Activated CD8-positive, alpha-beta memory T cell treated with anti-CD3 and anti-CD28 coated beads for 4 hours (primary cell): Measurements from ENCODE around the gene PSENEN.
A peak's percentile ranks its signal among the peaks of the same experiment; 100 is the strongest.
"Not testable (repeated sequence)": the region's sequence is repeated elsewhere in the genome, so short reads cannot be mapped to it uniquely, and the experiment has no call there.

Experiments
- DNase-seq, 2 donors: peaks; one replicate each; pipeline ENCODE4 v3.0.0-alpha.2; 2020; ENCODE audit warnings: low read depth in 2 of 2

PSENEN gene

DNA sequence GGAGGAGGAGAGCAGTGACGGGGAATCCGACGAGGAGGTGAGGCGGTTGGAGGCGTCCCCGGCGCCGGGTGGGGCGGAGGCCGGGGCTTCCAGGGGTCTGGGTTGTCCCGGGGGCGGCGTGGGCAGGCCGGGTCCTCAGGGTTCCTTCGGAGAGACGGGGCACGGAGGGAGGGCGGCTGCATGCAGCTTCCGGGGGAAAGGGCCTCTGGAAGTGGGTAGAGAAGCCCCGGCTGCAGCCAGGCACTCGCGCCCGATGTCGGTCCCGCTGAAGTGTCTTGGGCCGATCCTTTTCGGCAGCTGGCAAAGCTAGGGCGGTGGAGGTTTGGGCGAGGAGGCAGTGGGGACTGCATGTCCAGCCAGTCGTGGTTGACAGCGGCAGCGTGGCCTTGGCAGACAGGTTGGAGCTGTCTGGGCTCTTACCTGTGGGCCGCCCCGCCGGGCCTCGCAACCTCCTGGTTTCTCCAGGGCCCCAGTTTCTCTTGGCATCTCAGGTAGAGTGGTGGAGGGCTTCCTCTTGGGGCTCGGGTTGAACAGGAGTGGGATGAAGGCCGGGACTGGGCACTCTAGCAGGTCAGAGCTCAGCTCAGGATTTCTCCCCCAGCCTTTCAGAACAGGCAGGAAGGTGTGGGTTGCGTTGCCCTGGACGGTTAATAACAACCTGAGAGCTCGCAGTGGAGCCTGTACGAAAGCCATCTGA lies 27.0 kb upstream of the PSENEN start:
- peak; percentile 43 to 52 for DNase-seq

DNA sequence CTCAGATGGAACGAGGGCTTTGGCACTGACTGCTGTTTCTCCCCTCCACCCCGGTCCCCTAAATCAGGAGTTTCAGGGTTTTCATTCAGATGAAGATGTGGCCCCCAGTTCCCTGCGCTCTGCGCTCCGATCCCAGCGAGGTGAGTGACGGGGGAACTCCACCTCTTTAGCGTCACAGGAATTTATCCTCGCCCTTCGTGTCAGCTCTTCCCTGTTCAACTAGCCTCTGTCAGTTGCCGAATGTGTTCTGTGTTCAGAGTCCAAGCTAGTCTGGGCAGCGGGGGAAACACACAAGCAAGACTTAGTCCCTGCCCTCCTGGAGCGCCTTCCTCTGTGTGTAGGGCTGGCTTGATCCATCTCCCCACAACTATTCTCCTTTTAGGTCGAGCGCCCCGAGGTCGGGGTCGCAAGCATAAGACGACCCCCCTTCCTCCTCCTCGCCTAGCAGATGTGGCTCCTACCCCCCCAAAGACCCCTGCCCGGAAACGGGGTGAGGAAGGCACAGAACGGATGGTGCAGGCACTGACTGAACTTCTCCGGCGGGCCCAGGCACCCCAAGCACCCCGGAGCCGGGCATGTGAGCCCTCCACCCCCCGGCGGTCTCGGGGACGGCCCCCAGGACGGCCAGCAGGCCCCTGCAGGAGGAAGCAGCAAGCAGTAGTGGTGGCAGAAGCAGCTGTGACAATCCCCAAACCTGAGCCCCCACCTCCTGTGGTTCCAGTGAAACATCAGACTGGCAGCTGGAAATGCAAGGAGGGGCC lies 25.9 kb upstream of the PSENEN start:
- no peak for DNase-seq

DNA sequence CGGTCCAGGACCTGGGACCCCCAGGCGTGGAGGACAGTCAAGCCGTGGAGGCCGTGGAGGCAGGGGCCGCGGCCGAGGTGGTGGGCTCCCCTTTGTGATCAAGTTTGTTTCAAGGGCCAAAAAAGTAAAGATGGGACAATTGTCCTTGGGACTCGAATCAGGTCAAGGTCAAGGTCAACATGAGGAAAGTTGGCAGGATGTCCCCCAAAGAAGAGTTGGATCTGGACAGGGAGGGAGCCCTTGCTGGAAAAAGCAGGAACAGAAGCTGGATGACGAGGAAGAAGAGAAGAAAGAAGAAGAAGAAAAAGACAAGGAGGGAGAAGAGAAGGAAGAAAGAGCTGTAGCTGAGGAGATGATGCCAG lies 25.3 kb upstream of the PSENEN start:
- no peak for DNase-seq

DNA sequence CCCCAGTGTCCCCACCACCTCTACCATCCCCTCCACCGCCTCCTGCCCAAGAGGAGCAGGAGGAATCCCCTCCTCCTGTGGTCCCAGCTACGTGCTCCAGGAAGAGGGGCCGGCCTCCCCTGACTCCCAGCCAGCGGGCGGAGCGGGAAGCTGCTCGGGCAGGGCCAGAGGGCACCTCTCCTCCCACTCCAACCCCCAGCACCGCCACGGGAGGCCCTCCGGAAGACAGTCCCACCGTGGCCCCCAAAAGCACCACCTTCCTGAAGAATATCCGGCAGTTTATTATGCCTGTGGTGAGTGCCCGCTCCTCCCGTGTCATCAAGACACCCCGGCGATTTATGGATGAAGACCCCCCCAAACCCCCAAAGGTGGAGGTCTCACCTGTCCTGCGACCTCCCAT lies 24.8 kb upstream of the PSENEN start:
- DNase-seq = no peak

DNA sequence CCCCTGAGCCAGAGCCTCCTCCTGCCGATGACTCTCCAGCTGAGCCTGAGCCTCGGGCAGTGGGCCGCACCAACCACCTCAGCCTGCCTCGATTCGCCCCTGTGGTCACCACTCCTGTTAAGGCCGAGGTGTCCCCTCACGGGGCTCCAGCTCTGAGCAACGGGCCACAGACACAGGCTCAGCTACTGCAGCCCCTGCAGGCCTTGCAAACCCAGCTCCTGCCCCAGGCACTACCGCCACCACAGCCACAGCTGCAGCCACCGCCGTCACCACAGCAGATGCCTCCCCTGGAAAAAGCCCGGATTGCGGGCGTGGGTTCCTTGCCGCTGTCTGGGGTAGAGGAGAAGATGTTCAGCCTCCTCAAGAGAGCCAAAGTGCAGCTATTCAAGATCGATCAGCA lies 24.1 kb upstream of the PSENEN start:
- DNase-seq = no peak

DNA sequence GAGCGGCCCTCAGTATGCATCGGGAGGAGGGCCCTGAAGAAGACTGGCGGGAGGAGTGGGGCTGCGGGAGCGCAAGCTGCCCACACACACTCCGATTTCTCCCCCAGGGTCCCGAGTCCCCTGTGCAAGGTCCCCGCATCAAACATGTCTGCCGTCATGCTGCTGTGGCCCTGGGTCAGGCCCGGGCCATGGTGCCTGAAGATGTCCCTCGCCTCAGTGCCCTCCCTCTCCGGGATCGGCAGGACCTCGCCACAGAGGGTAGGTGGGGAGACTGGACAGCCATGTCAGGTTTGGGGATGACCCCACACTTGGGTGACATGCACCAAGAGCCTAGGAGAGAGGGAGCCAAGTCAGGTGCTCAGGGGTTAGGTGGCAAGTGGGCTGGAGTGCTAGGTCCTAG lies 23.0 kb upstream of the PSENEN start:
- DNase-seq = no peak

DNA sequence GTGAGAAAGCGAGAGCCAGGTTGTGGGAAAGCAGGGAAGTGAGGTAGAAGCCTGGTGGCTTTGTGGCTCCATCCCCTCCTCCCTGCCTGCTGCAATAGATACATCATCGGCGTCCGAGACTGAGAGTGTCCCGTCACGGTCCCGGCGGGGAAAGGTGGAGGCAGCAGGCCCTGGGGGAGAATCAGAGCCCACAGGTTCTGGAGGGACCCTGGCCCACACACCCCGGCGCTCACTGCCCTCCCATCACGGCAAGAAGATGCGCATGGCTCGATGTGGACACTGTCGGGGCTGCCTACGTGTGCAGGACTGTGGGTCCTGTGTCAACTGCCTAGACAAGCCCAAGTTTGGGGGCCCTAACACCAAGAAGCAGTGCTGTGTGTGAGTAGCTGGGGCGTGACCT lies 22.6 kb upstream of the PSENEN start:
- DNase-seq = no peak

DNA sequence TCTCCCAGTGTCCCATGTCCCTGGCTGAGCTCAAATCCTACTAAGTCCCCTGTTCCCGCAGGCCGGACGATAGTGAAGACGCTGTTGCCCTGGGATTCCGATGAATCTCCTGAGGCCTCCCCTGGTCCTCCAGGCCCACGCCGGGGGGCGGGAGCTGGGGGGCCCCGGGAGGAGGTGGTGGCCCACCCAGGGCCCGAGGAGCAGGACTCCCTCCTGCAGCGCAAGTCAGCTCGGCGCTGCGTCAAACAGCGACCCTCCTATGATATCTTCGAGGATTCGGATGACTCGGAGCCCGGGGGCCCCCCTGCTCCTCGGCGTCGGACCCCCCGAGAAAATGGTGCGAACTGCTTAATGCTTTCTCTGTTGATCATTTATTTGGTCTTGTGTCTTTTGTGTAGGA lies 21.8 kb upstream of the PSENEN start:
- no peak for DNase-seq

DNA sequence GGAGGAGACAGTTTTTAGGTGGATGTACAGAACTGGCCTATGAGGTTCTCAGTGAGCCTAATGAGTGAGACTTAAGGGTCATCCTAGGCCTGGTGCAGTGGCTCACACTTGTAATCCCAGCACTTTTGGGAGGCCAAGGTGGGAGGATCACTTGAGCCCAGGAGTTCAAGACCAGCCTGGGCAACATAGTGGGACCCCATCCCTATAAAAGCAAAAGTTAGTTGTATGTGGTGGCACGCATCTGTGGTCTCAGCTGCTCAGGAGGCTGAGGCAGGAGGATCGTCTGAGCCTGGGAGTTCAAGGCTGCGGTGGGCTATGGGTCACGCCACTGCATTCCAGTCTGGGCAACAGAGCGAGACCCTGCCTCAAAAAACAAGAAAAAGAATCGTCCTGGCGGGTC lies 21.3 kb upstream of the PSENEN start:
- DNase-seq = not testable (repeated sequence)

DNA sequence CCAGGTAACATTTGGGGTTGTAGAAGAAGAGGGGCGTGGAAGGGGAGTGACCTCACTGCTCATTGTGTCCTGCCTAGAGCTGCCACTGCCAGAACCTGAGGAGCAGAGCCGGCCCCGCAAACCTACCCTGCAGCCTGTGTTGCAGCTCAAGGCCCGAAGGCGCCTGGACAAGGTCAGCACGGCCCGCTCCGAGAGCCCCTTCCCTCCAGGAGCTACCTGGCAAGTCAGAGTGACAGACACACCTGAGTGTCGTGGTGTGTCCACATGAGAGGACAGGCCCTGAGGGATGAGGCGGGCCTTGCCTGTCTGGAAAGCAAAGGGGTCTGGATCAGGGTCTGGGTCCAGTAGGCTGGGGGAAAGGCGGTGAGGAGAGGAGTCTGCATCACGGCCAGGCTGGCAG lies 20.9 kb upstream of the PSENEN start:
- no peak for DNase-seq

DNA sequence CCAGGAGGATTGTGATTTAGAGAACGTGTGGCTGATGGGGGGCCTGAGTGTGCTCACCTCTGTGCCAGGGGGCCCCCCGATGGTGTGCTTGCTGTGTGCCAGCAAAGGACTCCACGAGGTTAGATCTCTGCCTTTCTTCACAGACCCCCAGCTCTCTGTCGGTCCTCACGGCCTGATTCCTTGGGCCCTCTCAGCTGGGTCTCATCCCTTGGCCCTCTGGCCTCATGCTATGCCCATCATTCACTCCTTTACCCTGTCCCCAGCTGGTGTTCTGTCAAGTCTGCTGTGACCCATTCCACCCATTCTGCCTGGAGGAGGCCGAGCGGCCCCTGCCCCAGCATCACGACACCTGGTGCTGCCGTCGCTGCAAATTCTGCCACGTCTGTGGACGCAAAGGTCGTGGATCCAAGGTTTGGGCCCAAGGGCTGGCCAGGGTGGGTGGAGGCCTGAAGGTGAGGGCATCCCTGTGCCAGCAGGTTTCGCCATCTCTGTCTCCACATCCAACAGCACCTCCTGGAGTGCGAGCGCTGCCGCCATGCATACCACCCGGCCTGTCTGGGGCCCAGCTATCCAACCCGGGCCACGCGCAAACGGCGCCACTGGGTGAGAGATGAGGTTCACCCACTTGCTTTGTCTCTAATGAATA lies 20.1 kb upstream of the PSENEN start:
- no peak for DNase-seq

DNA sequence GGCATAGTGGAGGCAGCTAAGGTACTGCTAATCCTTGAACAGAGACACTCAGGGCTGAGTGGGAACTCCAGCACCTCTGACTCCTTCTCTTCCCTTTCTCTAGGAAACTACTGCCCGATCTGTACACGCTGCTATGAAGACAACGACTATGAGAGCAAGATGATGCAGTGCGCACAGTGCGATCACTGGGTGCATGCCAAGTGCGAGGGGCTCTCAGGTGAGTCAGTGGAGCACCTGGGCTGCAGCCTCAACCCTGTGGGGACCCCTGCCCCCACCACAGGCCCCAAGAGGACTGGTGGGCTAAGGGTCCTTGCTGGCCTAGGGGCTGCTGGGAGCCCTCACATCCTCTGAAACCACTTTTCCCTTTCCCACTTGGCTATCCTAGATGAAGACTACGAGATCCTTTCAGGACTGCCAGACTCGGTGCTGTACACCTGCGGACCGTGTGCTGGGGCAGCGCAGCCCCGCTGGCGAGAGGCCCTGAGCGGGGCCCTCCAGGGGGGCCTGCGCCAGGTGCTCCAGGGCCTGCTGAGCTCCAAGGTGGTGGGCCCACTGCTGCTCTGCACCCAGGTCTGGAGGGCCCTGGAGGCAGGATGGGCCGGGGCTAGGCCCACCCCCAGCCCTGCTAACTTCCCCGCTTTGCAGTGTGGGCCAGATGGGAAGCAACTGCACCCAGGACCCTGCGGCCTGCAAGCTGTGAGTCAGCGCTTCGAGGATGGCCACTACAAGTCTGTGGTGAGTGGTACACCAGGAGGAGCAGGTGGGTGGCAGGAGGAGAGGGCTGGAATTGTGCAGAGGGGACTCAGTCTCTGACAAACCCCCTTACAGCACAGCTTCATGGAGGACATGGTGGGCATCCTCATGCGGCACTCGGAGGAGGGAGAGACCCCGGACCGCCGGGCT lies 18.1 kb upstream of the PSENEN start:
- DNase-seq = no peak

DNA sequence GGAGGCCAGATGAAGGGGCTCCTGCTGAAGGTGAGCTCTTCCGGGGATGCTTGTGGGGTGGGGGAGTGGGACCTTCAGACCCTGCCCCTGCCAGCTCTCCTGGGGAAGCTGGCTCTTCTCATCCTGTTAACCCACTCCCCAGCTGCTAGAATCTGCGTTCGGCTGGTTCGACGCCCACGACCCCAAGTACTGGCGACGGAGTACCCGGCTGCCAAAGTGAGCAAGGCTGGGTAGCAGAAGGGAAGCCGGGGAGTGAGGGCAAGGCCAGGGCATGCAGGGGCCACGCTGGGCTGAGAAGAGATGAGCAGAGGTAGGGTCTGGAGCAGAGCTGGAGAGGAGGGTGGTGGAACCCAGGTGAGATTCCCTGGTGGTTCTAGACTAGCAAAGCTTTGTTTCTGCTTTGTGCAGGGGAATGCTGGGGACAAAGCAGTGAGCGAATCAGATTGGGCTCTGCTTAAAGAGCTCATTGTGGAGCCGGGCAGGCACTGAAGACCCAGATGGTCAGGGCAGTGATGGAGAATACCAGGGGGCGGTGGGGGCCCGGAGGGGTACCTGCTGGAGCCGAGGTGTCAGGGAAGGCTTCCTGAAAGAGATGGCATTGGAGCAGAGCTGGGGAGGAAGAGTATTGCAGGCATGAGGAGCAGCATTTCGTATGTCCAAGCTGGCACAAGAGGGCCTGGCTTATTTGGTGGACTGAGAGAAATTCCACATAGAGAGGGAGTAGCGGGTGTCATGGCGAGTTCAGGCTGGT lies 17.3 kb upstream of the PSENEN start:
- DNase-seq = no peak

DNA sequence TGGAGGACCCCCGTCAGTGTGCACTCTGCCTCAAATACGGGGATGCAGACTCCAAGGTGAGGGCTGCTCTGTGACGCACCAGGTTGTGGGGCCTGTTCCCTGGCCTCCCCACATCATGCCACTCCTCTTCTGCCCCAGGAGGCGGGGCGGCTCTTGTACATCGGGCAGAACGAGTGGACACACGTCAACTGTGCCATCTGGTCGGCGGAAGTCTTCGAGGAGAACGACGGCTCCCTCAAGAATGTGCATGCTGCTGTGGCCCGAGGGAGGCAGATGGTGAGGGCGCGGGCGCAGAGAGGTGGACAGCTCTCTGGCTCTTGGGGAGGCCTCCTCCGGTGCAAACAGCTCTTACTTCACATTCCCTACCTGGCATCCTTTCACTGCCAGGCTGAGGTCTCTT lies 16.4 kb upstream of the PSENEN start:
- no peak for DNase-seq

DNA sequence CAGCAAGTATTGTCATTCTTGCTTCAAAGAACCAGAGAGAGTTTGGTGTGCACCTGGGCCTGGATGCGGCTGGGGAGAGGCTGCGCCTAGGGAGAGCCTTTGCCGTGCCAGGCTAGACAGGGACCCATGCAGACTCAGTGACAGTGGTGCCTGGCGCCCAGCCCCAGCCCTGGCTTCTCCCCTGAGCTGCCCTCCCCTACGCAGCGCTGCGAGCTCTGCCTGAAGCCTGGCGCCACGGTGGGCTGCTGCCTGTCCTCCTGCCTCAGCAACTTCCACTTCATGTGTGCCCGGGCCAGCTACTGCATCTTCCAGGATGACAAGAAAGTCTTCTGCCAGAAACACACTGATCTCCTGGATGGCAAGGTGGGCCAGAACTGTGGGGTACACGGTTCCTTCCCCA lies 15.7 kb upstream of the PSENEN start:
- DNase-seq = no peak

DNA sequence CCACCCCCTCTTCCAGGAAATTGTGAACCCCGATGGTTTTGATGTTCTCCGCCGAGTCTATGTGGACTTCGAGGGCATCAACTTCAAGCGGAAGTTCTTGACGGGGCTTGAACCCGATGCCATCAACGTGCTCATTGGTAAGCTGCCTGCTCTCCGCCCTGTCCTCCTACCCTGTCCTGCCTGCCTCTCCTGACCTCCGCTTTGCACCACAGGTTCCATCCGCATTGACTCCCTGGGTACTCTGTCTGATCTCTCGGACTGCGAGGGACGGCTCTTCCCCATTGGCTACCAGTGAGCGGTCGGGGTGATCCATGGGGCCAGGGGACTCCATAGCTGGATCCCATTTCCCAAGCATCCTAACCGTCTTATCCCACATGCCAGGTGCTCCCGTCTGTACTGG lies 15.1 kb upstream of the PSENEN start:
- no peak for DNase-seq

DNA sequence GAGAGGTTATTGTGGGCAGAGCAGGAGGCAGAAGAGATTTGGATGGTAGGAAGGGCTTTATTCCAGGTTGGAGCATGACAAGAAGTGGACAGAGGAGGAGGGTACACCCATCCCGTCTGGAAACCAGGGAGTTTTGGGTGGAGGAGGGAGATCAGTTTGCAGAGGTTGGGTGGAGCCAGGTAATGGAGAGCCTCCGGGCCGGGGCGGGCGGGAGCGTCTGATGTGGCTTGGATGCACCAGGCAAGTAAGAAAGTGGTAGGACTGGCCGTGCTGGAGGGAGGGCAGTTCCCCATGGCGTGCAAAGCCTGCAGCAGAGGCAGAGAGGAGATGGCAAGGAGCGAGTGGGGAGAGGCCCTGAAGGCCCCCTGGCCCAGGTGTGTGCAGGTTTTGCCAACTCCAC lies 14.1 kb upstream of the PSENEN start:
- no peak for DNase-seq

DNA sequence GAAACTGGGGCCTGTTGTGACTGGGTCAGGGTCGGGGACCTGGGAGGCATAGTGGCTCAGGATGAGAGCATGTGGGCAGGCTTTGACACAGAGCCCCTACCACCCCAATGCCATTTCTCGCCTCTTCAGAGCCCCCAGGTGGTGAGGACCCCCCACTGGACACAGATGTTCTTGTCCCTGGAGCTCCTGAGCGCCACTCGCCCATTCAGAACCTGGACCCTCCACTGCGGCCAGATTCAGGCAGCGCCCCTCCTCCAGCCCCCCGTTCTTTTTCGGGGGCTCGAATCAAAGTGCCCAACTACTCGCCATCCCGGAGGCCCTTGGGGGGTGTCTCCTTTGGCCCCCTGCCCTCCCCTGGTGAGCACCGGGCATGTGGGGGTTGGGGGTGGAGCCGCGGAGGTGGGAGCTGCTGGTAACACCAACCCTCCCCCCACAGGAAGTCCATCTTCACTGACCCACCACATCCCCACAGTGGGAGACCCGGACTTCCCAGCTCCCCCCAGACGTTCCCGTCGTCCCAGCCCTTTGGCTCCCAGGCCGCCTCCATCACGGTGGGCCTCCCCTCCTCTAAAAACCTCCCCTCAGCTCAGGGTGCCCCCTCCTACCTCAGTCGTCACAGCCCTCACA lies 13.6 kb upstream of the PSENEN start:
- no peak for DNase-seq

DNA sequence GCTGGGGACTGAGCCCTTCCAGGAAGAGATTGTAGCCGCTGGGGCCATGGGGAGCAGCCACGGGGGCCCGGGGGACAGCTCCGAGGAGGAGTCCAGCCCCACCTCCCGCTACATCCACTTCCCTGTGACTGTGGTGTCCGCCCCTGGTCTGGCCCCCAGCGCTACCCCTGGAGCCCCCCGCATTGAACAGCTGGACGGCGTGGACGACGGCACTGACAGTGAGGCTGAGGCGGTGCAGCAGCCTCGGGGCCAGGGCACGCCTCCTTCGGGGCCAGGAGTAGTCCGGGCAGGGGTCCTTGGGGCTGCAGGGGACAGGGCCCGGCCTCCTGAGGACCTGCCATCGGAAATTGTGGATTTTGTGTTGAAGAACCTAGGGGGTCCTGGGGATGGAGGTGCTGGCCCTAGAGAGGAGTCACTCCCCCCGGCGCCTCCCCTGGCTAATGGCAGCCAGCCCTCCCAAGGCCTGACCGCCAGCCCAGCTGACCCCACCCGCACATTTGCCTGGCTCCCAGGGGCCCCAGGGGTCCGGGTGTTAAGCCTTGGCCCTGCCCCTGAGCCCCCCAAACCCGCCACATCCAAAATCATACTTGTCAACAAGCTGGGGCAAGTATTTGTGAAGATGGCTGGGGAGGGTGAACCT lies 12.8 kb upstream of the PSENEN start:
- no peak for DNase-seq
